ENCODE measurements around the gene C12orf60. TPM values are rescaled to one million over a fixed set of nuclear protein-coding genes. Genes with fewer than 3 reads are reported as not detected.

The C12orf60 gene
- total and polyA plus RNA-seq, 2 of the 8 experiments (the other 6 are each of a cell fraction or from before 2014, with no cell fraction given), result 1.2 to 1.5 TPM

GRCh38 chr12:14784471-14784870 is 19.0 kb upstream of the C12orf60 start:
- no peaks in the 10 kb centered on the region for H3K27me3 ChIP-seq (replicated peaks in 1 of 4; ENCODE audit: control insufficient read depth in 3 of 4, extremely low read depth in 1 of 4, insufficient read depth in 3 of 4, low read length in 3 of 4)
- no peak overlapping the region for H3K9ac ChIP-seq (replicated peaks in 1 of 4; ENCODE audit: extremely low read depth in 1 of 4, low read depth in 3 of 4, low read length in 3 of 4)
- H3K79me2 ChIP-seq (ENCODE audit: control insufficient read depth in 1 of 2, insufficient read depth in 2 of 2, low read length in 2 of 2), result no peaks in the 10 kb centered on the region
- no peaks in the 10 kb centered on the region for H4K20me1 ChIP-seq (replicated peaks in 1 of 2; ENCODE audit: control insufficient read depth in 1 of 2, insufficient read depth in 2 of 2, low read length in 2 of 2)
- H2BK120ac ChIP-seq (replicated peaks; ENCODE audit: low read depth, low read length), result no peak overlapping the region
- no peak overlapping the region for H2BK5ac ChIP-seq (ENCODE audit: low read depth, low read length)
- no peak overlapping the region for H2BK15ac ChIP-seq (ENCODE audit: low read length)
- H3K27ac ChIP-seq (ENCODE audit: low read depth, low read length), result no peak overlapping the region
- WGBS, 2 experiments (ENCODE audit: extremely low coverage in 1 of 2, insufficient coverage in 1 of 2, insufficient read length in 1 of 2, insufficient replicate concordance in 2 of 2, low coverage in 1 of 2, low lambda C conversion rate in 2 of 2, missing lambda C conversion rate in 1 of 2), result 90% methylated on average over 2 of the region's 2 CpGs; no CpG with 5 or more reads in 1 of the 2 experiments
- H3K4ac ChIP-seq (replicated peaks; ENCODE audit: insufficient read length, low read depth, low read length), result no peak overlapping the region
- CTCF ChIA-PET (ENCODE audit: partially characterized antibody), result interaction anchor here (0.8 to 3.6 kb wide), 4 partner anchors 10 to 74 kb away, joined by 3 to 24 read pairs (median 4); a partner anchor contains a TSS
- POLR2A ChIA-PET (ENCODE audit: partially characterized antibody), result interaction anchor here (1.0 to 9.9 kb wide), 5 partner anchors 8 to 18 kb away, joined by 3 to 136 read pairs (median 7); partner anchors contain the start of genes C12orf60 and WBP11
- DNase-seq (ENCODE audit: low read depth in 1 of 2, low spot score in 2 of 2), result no peak
- TF ChIP-seq CBX5 (IDR thresholded peaks at IDR 0.05; ENCODE audit: low read depth, low read length) (no peak), KDM5A (IDR thresholded peaks at IDR 0.05; ENCODE audit: low read length) (no peak), EP300 (IDR thresholded peaks at IDR 0.05; ENCODE audit: borderline replicate concordance in 1 of 2, low read depth in 2 of 2, low read length in 2 of 2) (no peak), BCL11A (IDR thresholded peaks at IDR 0.05; ENCODE audit: low read depth in 2 of 2, low read length in 2 of 2) (no peak), POLR2A (IDR thresholded peaks at IDR 0.05; ENCODE audit: control extremely low read depth in 1 of 2, low read depth in 2 of 2, low read length in 2 of 2) (no peak), TBP (IDR thresholded peaks at IDR 0.05; ENCODE audit: low read depth, low read length) (no peak), JUN (IDR thresholded peaks at IDR 0.05; ENCODE audit: low read depth, low read length) (no peak), SAP30 (IDR thresholded peaks at IDR 0.05; ENCODE audit: insufficient read depth, insufficient replicate concordance, low read length) (no peak), SIN3A (conservative IDR thresholded peaks at IDR 0.05 in 1 of 2, IDR thresholded peaks at IDR 0.05 in 1 of 2; ENCODE audit: low read depth in 1 of 2, low read length in 2 of 2) (no peak), PHF8 (conservative IDR thresholded peaks at IDR 0.05; ENCODE audit: low read depth, low read length) (no peak), GTF2F1 (IDR thresholded peaks at IDR 0.05; ENCODE audit: borderline replicate concordance, low read depth, low read length) (no peak)
- H2AK5ac ChIP-seq (ENCODE audit: low read depth, low read length), result no peak overlapping the region
- H2BK20ac ChIP-seq (ENCODE audit: low read length), result no peak overlapping the region
- no peak overlapping the region for H3K4me3 ChIP-seq (ENCODE audit: extremely low read depth in 1 of 4, insufficient read depth in 2 of 4, low read depth in 3 of 4, low read length in 4 of 4)
- no peak overlapping the region for H3K56ac ChIP-seq (replicated peaks; ENCODE audit: insufficient read length, low read depth, low read length)
- no peaks in the 10 kb centered on the region for H3K79me1 ChIP-seq (ENCODE audit: low read depth, low read length)
- no peak overlapping the region for H2AFZ ChIP-seq (ENCODE audit: low read length)
- no peak overlapping the region for H4K5ac ChIP-seq (ENCODE audit: insufficient read length, low read depth, low read length)
- peaks cover 10 to 47% (median 22%) of the 10 kb centered on the region in 4 experiments; a peak in 7 of 8 replicates for H3K36me3 ChIP-seq (ENCODE audit: control insufficient read depth in 2 of 4, insufficient read depth in 4 of 4, low read length in 3 of 4)
- H4K91ac ChIP-seq (replicated peaks; ENCODE audit: insufficient read length, low read length), result no peak overlapping the region
- no peak overlapping the region for H2BK12ac ChIP-seq (ENCODE audit: low read depth, low read length)
- no peak overlapping the region for H3K4me2 ChIP-seq (ENCODE audit: insufficient read depth in 1 of 2, low read depth in 2 of 2, low read length in 2 of 2)
- no peak overlapping the region for H4K8ac ChIP-seq (ENCODE audit: extremely low read depth, insufficient read depth, low read length)
- H3K4me1 ChIP-seq (replicated peaks in 1 of 4; ENCODE audit: control insufficient read depth in 3 of 4, insufficient read depth in 4 of 4, low read length in 3 of 4), result no peaks in the 10 kb centered on the region
- H3K18ac ChIP-seq (ENCODE audit: extremely low read depth, low read length), result no peak overlapping the region
- H3K23me2 ChIP-seq (ENCODE audit: low read depth, low read length), result no peaks in the 10 kb centered on the region
- FAIRE-seq, result no peak
- no peaks in the 10 kb centered on the region for H3K9me3 ChIP-seq (ENCODE audit: insufficient read depth in 2 of 2, low read depth in 1 of 2, low read length in 1 of 2)
- H3K14ac ChIP-seq (ENCODE audit: insufficient read length), result no peak overlapping the region
- no peak overlapping the region for H3K23ac ChIP-seq (ENCODE audit: insufficient read length)

Data from H1 (cell line).